HG02840 (cell line): ENCODE results near the gene TTLL5.
A peak's percentile ranks its signal among the peaks of the same experiment; 100 is the strongest.

ENCODE experiments used
- ATAC-seq: cut with Tn5 transposase; IDR thresholded peaks from one replicate; pipeline ENCODE4 v1.9.1; 2021; ENCODE audit warnings: mild to moderate bottlenecking, moderate library complexity, moderate number of reproducible peaks; ENCODE audit not compliant: unreplicated experiment, low FRiP score

TTLL5 gene

GRCh38 chr14:75979648-75980565, 318.9 kb downstream of the TTLL5 start:
- no peak for ATAC-seq

GRCh38 chr14:75980856-75981255, 319.8 kb downstream of the TTLL5 start:
- no peak for ATAC-seq

- no peak for ATAC-seq
Measured at GRCh38 chr14:75981426-75982265, 320.6 kb downstream of the TTLL5 start, which contains the start of gene TGFB3. TGFB3 (minus strand) TSS chr14:75981995; CDS start chr14:75980893, 1,102 bp downstream.

- ATAC-seq = no peak
Measured at GRCh38 chr14:75982266-75983018, 321.4 kb downstream of the TTLL5 start.

- no peak for ATAC-seq
Measured at GRCh38 chr14:75983019-75983358, 321.9 kb downstream of the TTLL5 start.

GRCh38 chr14:75984674-75985073, 323.6 kb downstream of the TTLL5 start:
- ATAC-seq = no peak

- peak; percentile 65 for ATAC-seq
Measured at GRCh38 chr14:75985618-75986438, 324.8 kb downstream of the TTLL5 start, which contains the start of gene IFT43. IFT43 (plus strand) TSS chr14:75985763; CDS start chr14:75985787, 24 bp downstream.

GRCh38 chr14:75986439-75986765, 325.4 kb downstream of the TTLL5 start:
- no peak for ATAC-seq

GRCh38 chr14:75987201-75987970, 326.3 kb downstream of the TTLL5 start:
- no peak for ATAC-seq

- no peak for ATAC-seq
Measured at GRCh38 chr14:75989134-75989533, 328.1 kb downstream of the TTLL5 start.

GRCh38 chr14:75990297-75990696, 329.3 kb downstream of the TTLL5 start:
- ATAC-seq = no peak

GRCh38 chr14:75991753-75992152, 330.7 kb downstream of the TTLL5 start:
- ATAC-seq = no peak

GRCh38 chr14:75993567-75994041, 332.6 kb downstream of the TTLL5 start:
- no peak for ATAC-seq

GRCh38 chr14:75995372-75996041, 334.5 kb downstream of the TTLL5 start:
- ATAC-seq = no peak

- no peak for ATAC-seq
Measured at GRCh38 chr14:75996488-75996887, 335.4 kb downstream of the TTLL5 start.

GRCh38 chr14:75999511-76000190, 338.6 kb downstream of the TTLL5 start:
- ATAC-seq = no peak

GRCh38 chr14:76002383-76002782, 341.3 kb downstream of the TTLL5 start:
- no peak for ATAC-seq
